Stimulated activated CD4-positive, alpha-beta T cell treated with anti-CD3 and anti-CD28 coated beads, Interleukin-2, amount 100 ng/mL, for 48 hours (primary cell): ENCODE data around the gene STAG3.
"Not testable (repeated sequence)": the region's sequence is repeated elsewhere in the genome, so short reads cannot be mapped to it uniquely, and the experiment has no call there.

Experiments used
- DNase-seq, 2 donors: peaks; one replicate each; pipeline ENCODE4 v3.0.0-alpha.2; 2020

STAG3 gene

GRCh38 chr7:100177045-100178001 lies at the start of gene STAG3, which contains the start of gene GPC2:
STAG3 (plus strand) TSS chr7:100177918; CDS start chr7:100180557, 2,639 bp downstream.
GPC2 (minus strand) TSS chr7:100177381; CDS start chr7:100177199, 182 bp downstream.
- peak; percentile 98 to 99 for DNase-seq

GRCh38 chr7:100128637-100128963 lies 49.1 kb upstream of the STAG3 start:
- no peak for DNase-seq

GRCh38 chr7:100130220-100130607 lies 47.5 kb upstream of the STAG3 start:
- DNase-seq, result not testable (repeated sequence)

- peak; percentile 90 to 92 for DNase-seq
Measured at GRCh38 chr7:100130608-100131453, 46.9 kb upstream of the STAG3 start.

- DNase-seq, result no peak
Measured at GRCh38 chr7:100132126-100132525, 45.6 kb upstream of the STAG3 start.

- peak; percentile 48 to 58 for DNase-seq
Measured at GRCh38 chr7:100132697-100133151, 45.0 kb upstream of the STAG3 start.

GRCh38 chr7:100137851-100138760 lies 39.6 kb upstream of the STAG3 start:
- DNase-seq, result no peak

GRCh38 chr7:100141555-100141949 lies 36.2 kb upstream of the STAG3 start:
- DNase-seq, result no peak

- DNase-seq, result no peak
Measured at GRCh38 chr7:100142461-100142860, 35.3 kb upstream of the STAG3 start.

- DNase-seq, result not testable (repeated sequence)
Measured at GRCh38 chr7:100146350-100146749, 31.4 kb upstream of the STAG3 start.

- no peak for DNase-seq
Measured at GRCh38 chr7:100147278-100147677, 30.4 kb upstream of the STAG3 start.

GRCh38 chr7:100148225-100148558 lies 29.5 kb upstream of the STAG3 start:
- no peak for DNase-seq

GRCh38 chr7:100148559-100149328 lies 29.0 kb upstream of the STAG3 start, which contains the start of gene LAMTOR4:
LAMTOR4 (plus strand) TSS chr7:100148918; CDS start chr7:100148973, 55 bp downstream.
- DNase-seq, result peak; percentile 94 to 95

GRCh38 chr7:100152404-100152803 lies 25.3 kb upstream of the STAG3 start:
- DNase-seq, result no peak

- no peak for DNase-seq
Measured at GRCh38 chr7:100152937-100153666, 24.6 kb upstream of the STAG3 start.

- no peak for DNase-seq
Measured at GRCh38 chr7:100153708-100154535, 23.8 kb upstream of the STAG3 start.

- no peak for DNase-seq
Measured at GRCh38 chr7:100154651-100155491, 22.8 kb upstream of the STAG3 start.

GRCh38 chr7:100155553-100156317 lies 22.0 kb upstream of the STAG3 start:
- no peak for DNase-seq
